ENCODE results near the gene TTL. TPM values are rescaled to one million over a fixed set of nuclear protein-coding genes. Genes with fewer than 3 reads are reported as not detected.

TTL gene
- total RNA-seq, 1 experiment from 2014 or later: 58.9 TPM

DNA sequence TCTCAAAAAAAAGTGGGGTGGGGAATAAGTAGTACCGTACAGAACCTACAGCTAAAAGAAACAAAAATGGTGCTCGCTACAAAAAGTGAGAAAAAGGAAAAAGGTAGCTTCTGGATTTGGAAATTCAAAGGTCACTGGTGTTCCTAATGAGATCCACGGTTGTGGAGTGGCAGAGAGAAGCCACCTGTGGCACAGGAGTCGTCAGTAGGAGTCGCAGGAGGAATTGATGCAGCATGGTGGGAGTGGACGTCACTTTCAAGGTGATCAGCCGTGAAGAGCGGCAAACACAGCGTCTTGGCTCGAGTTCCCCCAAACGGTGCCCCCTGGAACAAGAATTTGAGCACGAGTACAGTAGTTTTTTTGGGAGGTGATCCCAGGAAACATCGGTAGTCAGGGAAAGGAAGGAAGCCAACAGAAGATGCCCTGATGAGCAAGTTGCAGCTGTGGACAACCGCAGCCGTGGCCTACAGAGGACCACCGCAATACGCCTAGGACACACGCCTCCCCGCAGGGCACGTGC lies 1.4 kb upstream of the TTL start:
- Histone ChIP-seq H4K20me1 (ENCODE audit: control insufficient read depth, insufficient read depth, insufficient read length) (no peaks in the 10 kb centered on the region), H3K23ac (ENCODE audit: insufficient read length, low read depth, low read length) (no peak overlapping the region), H3T11ph (ENCODE audit: low read length) (no peak overlapping the region), H3K79me2 (ENCODE audit: insufficient read depth, low read length) (peaks cover 6% of the 10 kb centered on the region; the same call in 1 of the 2 replicates), H2BK120ac (ENCODE audit: low read depth, low read length, poor library complexity, severe bottlenecking) (no peak overlapping the region), H3K18ac (ENCODE audit: insufficient read length, low read depth, low read length) (no peak overlapping the region), H3K14ac (ENCODE audit: insufficient read depth, low read length) (no peak overlapping the region), H2AK5ac (ENCODE audit: insufficient read length, low read length) (no peak overlapping the region), H4K91ac (ENCODE audit: insufficient read length, low read depth, low read length) (no peak overlapping the region), H3K56ac (ENCODE audit: insufficient read length, low read depth, low read length) (no peak overlapping the region), H4K5ac (ENCODE audit: insufficient read length, low read depth, low read length) (no peak overlapping the region), H3K9me3 (ENCODE audit: control insufficient read depth, low read depth, low read length) (no peaks in the 10 kb centered on the region), H3K27ac (ENCODE audit: insufficient read length, low read depth, low read length) (no peak overlapping the region), H3K79me1 (ENCODE audit: insufficient read depth, low read depth, low read length, poor library complexity, severe bottlenecking) (no peaks in the 10 kb centered on the region), H3K23me2 (ENCODE audit: insufficient read length, low read depth, low read length, poor library complexity, severe bottlenecking) (peaks cover 24% of the 10 kb centered on the region), H2BK12ac (ENCODE audit: insufficient read length, low read depth, low read length) (no peak overlapping the region), H2AFZ (ENCODE audit: low read length) (no peak overlapping the region), H2BK15ac (ENCODE audit: low read depth, low read length) (no peak overlapping the region), H2BK20ac (ENCODE audit: low read depth, low read length, poor library complexity, severe bottlenecking) (no peak overlapping the region), H3K4me2 (ENCODE audit: insufficient read depth, insufficient read length, low read length) (peak overlapping the region; percentile 94), H4K8ac (replicated peaks; ENCODE audit: insufficient read length, low read depth, low read length) (no peak overlapping the region), H3K4me1 (ENCODE audit: insufficient read depth, low read length) (no peaks in the 10 kb centered on the region; the same call in 1 of the 2 replicates), H3K27me3 (ENCODE audit: insufficient read depth, low read length) (no peaks in the 10 kb centered on the region; the same call in 1 of the 2 replicates), H3K9ac (ENCODE audit: extremely low read depth, insufficient read length, low read length) (peak overlapping the region; percentile 18), H2BK5ac (ENCODE audit: insufficient read length, low read length) (no peak overlapping the region), H3K4ac (ENCODE audit: low read depth, low read length) (no peak overlapping the region)
- WGBS (ENCODE audit: extremely low coverage, insufficient read length, low lambda C conversion rate): no CpG with 5 or more reads among the region's 20 CpGs
- TF ChIP-seq, protein P1, sequence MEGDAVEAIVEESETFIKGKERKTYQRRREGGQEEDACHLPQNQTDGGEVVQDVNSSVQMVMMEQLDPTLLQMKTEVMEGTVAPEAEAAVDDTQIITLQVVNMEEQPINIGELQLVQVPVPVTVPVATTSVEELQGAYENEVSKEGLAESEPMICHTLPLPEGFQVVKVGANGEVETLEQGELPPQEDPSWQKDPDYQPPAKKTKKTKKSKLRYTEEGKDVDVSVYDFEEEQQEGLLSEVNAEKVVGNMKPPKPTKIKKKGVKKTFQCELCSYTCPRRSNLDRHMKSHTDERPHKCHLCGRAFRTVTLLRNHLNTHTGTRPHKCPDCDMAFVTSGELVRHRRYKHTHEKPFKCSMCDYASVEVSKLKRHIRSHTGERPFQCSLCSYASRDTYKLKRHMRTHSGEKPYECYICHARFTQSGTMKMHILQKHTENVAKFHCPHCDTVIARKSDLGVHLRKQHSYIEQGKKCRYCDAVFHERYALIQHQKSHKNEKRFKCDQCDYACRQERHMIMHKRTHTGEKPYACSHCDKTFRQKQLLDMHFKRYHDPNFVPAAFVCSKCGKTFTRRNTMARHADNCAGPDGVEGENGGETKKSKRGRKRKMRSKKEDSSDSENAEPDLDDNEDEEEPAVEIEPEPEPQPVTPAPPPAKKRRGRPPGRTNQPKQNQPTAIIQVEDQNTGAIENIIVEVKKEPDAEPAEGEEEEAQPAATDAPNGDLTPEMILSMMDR (conservative IDR thresholded peaks at IDR 0.05): no peak
- peaks cover 18 to 21% of the 10 kb centered on the region in 2 experiments for H3K4me1 Mint-ChIP-seq
- DNase-seq: no peak
- peak overlapping the region; percentile 85 to 92 for H3K4me3 Mint-ChIP-seq
- no peak overlapping the region for H3K27ac Mint-ChIP-seq
- H3K36me3 Mint-ChIP-seq (ENCODE audit: insufficient read depth in 1 of 3, low read depth in 3 of 3): peaks cover 5 to 14% (median 9%) of the 10 kb centered on the region in 3 experiments; a peak in 6 of 7 replicates
- H3K9me3 Mint-ChIP-seq: no peaks in the 10 kb centered on the region; a peak in 1 of 5 replicates
- H3K27me3 Mint-ChIP-seq (ENCODE audit: low read depth): peaks cover 15% of the 10 kb centered on the region

Measured in H9 (cell line).